Breast epithelium (tissue), 3 donors: ENCODE data around the gene THTPA.

Experiments
- POLR2A ChIP-seq: fragments of 450-650 bp; IDR thresholded peaks from one replicate; pipeline ENCODE4 v1.6.1; 2016; ENCODE audit warnings: antibody characterized with exemption, mild to moderate bottlenecking, moderate library complexity
- POLR2AphosphoS5 ChIP-seq, 3 donors: sonication (generic); formaldehyde crosslinking; IDR thresholded peaks; one replicate each; pipeline ENCODE4 v1.6.1; 2017; ENCODE audit warnings: antibody characterized with exemption in 3 of 3
- TF ChIP-seq, protein P1 (sequence below), 3 donors: fragments of 450-650 bp; IDR thresholded peaks; one replicate each; pipeline ENCODE4 v1.5.1; 2016 to 2017; ENCODE audit warnings: antibody characterized with exemption in 3 of 3, mild to moderate bottlenecking in 3 of 3, moderate library complexity in 3 of 3

- TF ChIP-seq, protein P1, sequence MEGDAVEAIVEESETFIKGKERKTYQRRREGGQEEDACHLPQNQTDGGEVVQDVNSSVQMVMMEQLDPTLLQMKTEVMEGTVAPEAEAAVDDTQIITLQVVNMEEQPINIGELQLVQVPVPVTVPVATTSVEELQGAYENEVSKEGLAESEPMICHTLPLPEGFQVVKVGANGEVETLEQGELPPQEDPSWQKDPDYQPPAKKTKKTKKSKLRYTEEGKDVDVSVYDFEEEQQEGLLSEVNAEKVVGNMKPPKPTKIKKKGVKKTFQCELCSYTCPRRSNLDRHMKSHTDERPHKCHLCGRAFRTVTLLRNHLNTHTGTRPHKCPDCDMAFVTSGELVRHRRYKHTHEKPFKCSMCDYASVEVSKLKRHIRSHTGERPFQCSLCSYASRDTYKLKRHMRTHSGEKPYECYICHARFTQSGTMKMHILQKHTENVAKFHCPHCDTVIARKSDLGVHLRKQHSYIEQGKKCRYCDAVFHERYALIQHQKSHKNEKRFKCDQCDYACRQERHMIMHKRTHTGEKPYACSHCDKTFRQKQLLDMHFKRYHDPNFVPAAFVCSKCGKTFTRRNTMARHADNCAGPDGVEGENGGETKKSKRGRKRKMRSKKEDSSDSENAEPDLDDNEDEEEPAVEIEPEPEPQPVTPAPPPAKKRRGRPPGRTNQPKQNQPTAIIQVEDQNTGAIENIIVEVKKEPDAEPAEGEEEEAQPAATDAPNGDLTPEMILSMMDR (IDR thresholded peaks at IDR 0.05): peak; percentile 50 to 88 (median 86)
- no peak for TF ChIP-seq POLR2A
- peak in 1 of 3 donors; percentile 35 for TF ChIP-seq POLR2AphosphoS5 (IDR thresholded peaks at IDR 0.05)
These were observed 33.0 kb downstream of the THTPA start for GRCh38 chr14:23588884-23589598.
